MM.1S (cell line): Measurements from ENCODE around the gene FZD1.

ENCODE experiments used
- CTCF ChIP-seq: fragments of 300-600 bp; sonication (generic); IDR thresholded peaks from 2 replicates; pipeline ENCODE4 v1.5.1; 2016; ENCODE audit warnings: antibody characterized with exemption, low read length, mixed read lengths
- EZH2 ChIP-seq: fragments of 300-600 bp; sonication (generic); optimal IDR thresholded peaks from 2 replicates; pipeline ENCODE3; 2017; ENCODE audit warnings: low read depth, mild to moderate bottlenecking, antibody characterized with exemption, low read length, mixed read lengths

- TF ChIP-seq CTCF: no peak
- no peak for TF ChIP-seq EZH2
Measured at GRCh38 chr7:91240376-91240941, 23.8 kb upstream of the FZD1 start.
